Memory B cell (primary cell): ENCODE data around the gene CST9L.

Source experiments
- ATAC-seq: fragments of 150-1000 bp; cut with Tn5 transposase; 2 replicates; pipeline ENCODE4 v1.10.0; 2021; ENCODE audit warnings: low read depth, mild to moderate bottlenecking, moderate library complexity
- DNase-seq, 2 donors: peaks; one replicate each; pipeline ENCODE4 v3.0.0; 2022; ENCODE audit warnings: low spot score in 2 of 2
- H3K27ac Mint-ChIP-seq: one replicate; pipeline ENCODE4 v1.8.0; 2022; ENCODE audit warnings: mild to moderate bottlenecking, moderate library complexity, mixed read lengths
- H3K27me3 Mint-ChIP-seq: one replicate; pipeline ENCODE4 v1.8.0; 2022; ENCODE audit warnings: mixed read lengths
- H3K36me3 Mint-ChIP-seq: one replicate; pipeline ENCODE4 v1.8.0; 2022; ENCODE audit warnings: mild to moderate bottlenecking, mixed read lengths
- H3K4me1 Mint-ChIP-seq: one replicate; pipeline ENCODE4 v1.8.0; 2022; ENCODE audit warnings: mixed read lengths
- H3K4me3 Mint-ChIP-seq: one replicate; pipeline ENCODE4 v1.8.0; 2022; ENCODE audit warnings: mild to moderate bottlenecking, moderate library complexity, mixed read lengths
- H3K9me3 Mint-ChIP-seq: one replicate; pipeline ENCODE4 v1.8.0; 2022; ENCODE audit warnings: mixed read lengths

The CST9L gene

GRCh38 chr20:23524146-23524545 lies 44.1 kb downstream of the CST9L start:
- Mint-ChIP-seq H3K27ac (no peak overlapping the region), H3K4me1 (no peaks in the 10 kb centered on the region), H3K36me3 (no peaks in the 10 kb centered on the region), H3K4me3 (no peak overlapping the region), H3K9me3 (peaks cover 10% of the 10 kb centered on the region), H3K27me3 (peaks cover 2% of the 10 kb centered on the region)
- ATAC-seq: no peak
- DNase-seq: no peak

- Mint-ChIP-seq H3K4me1 (no peaks in the 10 kb centered on the region), H3K36me3 (no peaks in the 10 kb centered on the region), H3K27me3 (peaks cover 2% of the 10 kb centered on the region), H3K27ac (no peak overlapping the region), H3K4me3 (no peak overlapping the region), H3K9me3 (no peaks in the 10 kb centered on the region)
- ATAC-seq: no peak
- DNase-seq: no peak
These were observed 48.1 kb downstream of the CST9L start for GRCh38 chr20:23520185-23520584.

- DNase-seq (no peak), ATAC-seq (no peak)
- no peaks in the 10 kb centered on the region for H3K4me1 Mint-ChIP-seq
- H3K36me3 Mint-ChIP-seq: no peaks in the 10 kb centered on the region
- peaks cover 2% of the 10 kb centered on the region for H3K27me3 Mint-ChIP-seq
- H3K27ac Mint-ChIP-seq: no peak overlapping the region
- no peaks in the 10 kb centered on the region for H3K9me3 Mint-ChIP-seq
- no peak overlapping the region for H3K4me3 Mint-ChIP-seq
These were observed 48.7 kb downstream of the CST9L start for GRCh38 chr20:23519556-23519955.

- no peaks in the 10 kb centered on the region for H3K36me3 Mint-ChIP-seq
- H3K4me1 Mint-ChIP-seq: peaks cover 2% of the 10 kb centered on the region
- H3K27ac Mint-ChIP-seq: no peak overlapping the region
- no peaks in the 10 kb centered on the region for H3K9me3 Mint-ChIP-seq
- H3K4me3 Mint-ChIP-seq: no peak overlapping the region
- peaks cover 2% of the 10 kb centered on the region for H3K27me3 Mint-ChIP-seq
- no peak for ATAC-seq
- no peak for DNase-seq
These were observed 50.6 kb downstream of the CST9L start for GRCh38 chr20:23517719-23518118.

GRCh38 chr20:23515250-23515939 lies 52.9 kb downstream of the CST9L start:
- Mint-ChIP-seq H3K27ac (no peak overlapping the region), H3K4me1 (peaks cover 2% of the 10 kb centered on the region), H3K4me3 (no peak overlapping the region), H3K36me3 (no peaks in the 10 kb centered on the region), H3K9me3 (no peaks in the 10 kb centered on the region), H3K27me3 (peaks cover 2% of the 10 kb centered on the region)
- no peak for ATAC-seq
- DNase-seq: no peak

GRCh38 chr20:23514848-23515247 lies 53.4 kb downstream of the CST9L start:
- H3K9me3 Mint-ChIP-seq: no peaks in the 10 kb centered on the region
- no peaks in the 10 kb centered on the region for H3K36me3 Mint-ChIP-seq
- peaks cover 2% of the 10 kb centered on the region for H3K4me1 Mint-ChIP-seq
- no peak overlapping the region for H3K4me3 Mint-ChIP-seq
- peaks cover 2% of the 10 kb centered on the region for H3K27me3 Mint-ChIP-seq
- no peak overlapping the region for H3K27ac Mint-ChIP-seq
- ATAC-seq (no peak), DNase-seq (no peak)
